ENCODE results near the gene SLC29A2. TPM values are rescaled to one million over a fixed set of nuclear protein-coding genes. Genes with fewer than 3 reads are reported as not detected.
"Not testable (repeated sequence)": the region's sequence is repeated elsewhere in the genome, so short reads cannot be mapped to it uniquely, and the experiment has no call there.

The SLC29A2 gene
- total RNA-seq, 1 donor from 2014 or later: 2.8 TPM

DNA sequence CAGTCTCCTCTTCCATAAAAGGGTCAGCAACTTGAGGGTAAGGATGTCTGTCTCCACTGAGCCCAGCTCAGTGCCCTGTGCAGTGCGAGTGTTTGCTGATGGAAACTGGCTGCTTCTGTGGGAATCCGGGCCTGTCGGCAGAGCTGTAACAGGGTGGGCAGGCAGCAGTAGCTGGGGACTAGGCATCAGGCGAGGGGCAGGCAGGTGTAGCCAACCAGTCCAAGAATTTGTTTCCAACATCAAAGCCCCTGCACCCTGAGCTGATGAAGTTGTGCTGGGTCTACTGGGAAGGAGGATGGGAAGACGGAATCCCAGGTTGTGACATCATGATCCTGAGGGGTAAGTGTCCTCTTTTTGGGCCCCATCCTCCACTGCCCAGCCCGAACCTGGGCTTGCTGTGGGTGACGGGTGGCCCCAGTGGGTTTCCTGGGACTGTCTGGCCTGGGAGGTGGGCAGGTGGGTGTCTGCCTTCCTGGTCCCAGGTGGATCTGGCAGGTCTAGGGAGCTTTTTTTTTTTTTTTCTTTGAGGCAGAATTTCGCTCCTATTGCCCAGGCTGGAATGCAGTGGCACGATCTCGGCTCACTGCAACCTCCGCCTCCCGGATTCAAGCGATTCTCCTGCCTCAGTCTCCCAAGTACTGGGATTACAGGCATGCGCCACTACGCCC is 11.0 kb downstream of the SLC29A2 start:
- H3K9me3 Mint-ChIP-seq (ENCODE audit: unreplicated experiment): peaks cover 4% of the 10 kb centered on the region
- H3K27me3 Mint-ChIP-seq (ENCODE audit: unreplicated experiment): peaks cover 4% of the 10 kb centered on the region
- H3K36me3 Mint-ChIP-seq (ENCODE audit: unreplicated experiment): no peaks in the 10 kb centered on the region
- no peaks in the 10 kb centered on the region for H3K4me1 Mint-ChIP-seq (ENCODE audit: low read depth, unreplicated experiment)
- DNase-seq: no peak
- H3K4me3 Mint-ChIP-seq (ENCODE audit: unreplicated experiment): no peak overlapping the region
- TF ChIP-seq CTCF (IDR thresholded peaks at IDR 0.05; ENCODE audit: partially characterized antibody, unreplicated experiment): no peak
- H3K27ac Mint-ChIP-seq (ENCODE audit: unreplicated experiment): no peak overlapping the region

DNA sequence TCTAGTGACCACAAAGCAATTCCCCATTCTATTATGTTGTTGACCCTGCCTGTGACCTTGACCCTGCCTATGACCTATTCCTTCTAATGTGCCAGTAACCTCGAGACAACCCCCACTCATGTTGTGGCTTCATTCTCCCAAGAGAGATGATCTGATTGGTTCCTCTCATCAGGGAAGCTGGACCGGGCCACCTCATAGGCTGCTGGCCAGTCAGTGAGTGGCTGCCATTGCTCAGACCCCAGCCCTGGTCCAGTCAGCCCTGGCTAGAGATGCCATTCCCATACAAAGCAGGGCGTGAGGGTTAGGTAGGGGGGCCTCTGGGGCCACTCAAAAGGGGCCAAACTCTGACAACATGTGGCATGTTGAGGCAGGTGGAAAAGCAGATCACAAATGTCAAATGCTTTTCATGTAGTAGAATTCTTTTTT is 11.9 kb downstream of the SLC29A2 start:
- no peak for DNase-seq
- TF ChIP-seq CTCF (IDR thresholded peaks at IDR 0.05; ENCODE audit: partially characterized antibody, unreplicated experiment): no peak
- Mint-ChIP-seq H3K9me3 (ENCODE audit: unreplicated experiment) (peaks cover 4% of the 10 kb centered on the region), H3K4me3 (ENCODE audit: unreplicated experiment) (no peak overlapping the region), H3K4me1 (ENCODE audit: low read depth, unreplicated experiment) (no peaks in the 10 kb centered on the region), H3K27me3 (ENCODE audit: unreplicated experiment) (peaks cover 4% of the 10 kb centered on the region), H3K36me3 (ENCODE audit: unreplicated experiment) (no peaks in the 10 kb centered on the region), H3K27ac (ENCODE audit: unreplicated experiment) (no peak overlapping the region)

GRCh38 chr11:66350560-66351235 is 20.9 kb downstream of the SLC29A2 start:
- H3K9me3 Mint-ChIP-seq (ENCODE audit: unreplicated experiment); H3K27ac Mint-ChIP-seq (ENCODE audit: unreplicated experiment); H3K27me3 Mint-ChIP-seq (ENCODE audit: unreplicated experiment); H3K4me1 Mint-ChIP-seq (ENCODE audit: low read depth, unreplicated experiment); DNase-seq; H3K4me3 Mint-ChIP-seq (ENCODE audit: unreplicated experiment); H3K36me3 Mint-ChIP-seq (ENCODE audit: unreplicated experiment): not testable (repeated sequence)

DNA sequence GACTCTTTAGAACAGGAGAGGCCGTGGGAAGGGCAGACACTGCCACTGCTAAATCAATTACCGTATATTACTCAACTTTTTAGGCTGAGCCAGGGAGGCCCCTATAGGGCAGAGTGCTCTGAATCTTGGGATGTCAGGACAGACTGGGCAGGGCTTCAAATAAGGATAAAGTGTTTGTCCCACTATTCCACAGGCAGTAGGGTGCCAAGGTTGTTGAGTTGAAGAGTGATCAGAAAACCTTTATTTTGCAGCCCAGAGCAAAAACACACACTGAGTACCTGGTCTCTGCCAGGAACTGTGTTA is 22.5 kb downstream of the SLC29A2 start:
- Mint-ChIP-seq H3K4me3 (ENCODE audit: unreplicated experiment) (peak overlapping the region; percentile 95), H3K9me3 (ENCODE audit: unreplicated experiment) (peaks cover 16% of the 10 kb centered on the region), H3K36me3 (ENCODE audit: unreplicated experiment) (peaks cover 4% of the 10 kb centered on the region), H3K27ac (ENCODE audit: unreplicated experiment) (no peak overlapping the region), H3K4me1 (ENCODE audit: low read depth, unreplicated experiment) (peaks cover 18% of the 10 kb centered on the region), H3K27me3 (ENCODE audit: unreplicated experiment) (peaks cover 10% of the 10 kb centered on the region)
- TF ChIP-seq CTCF (IDR thresholded peaks at IDR 0.05; ENCODE audit: partially characterized antibody, unreplicated experiment): no peak
- DNase-seq: no peak

GRCh38 chr11:66347425-66348276 is 23.9 kb downstream of the SLC29A2 start, which contains the start of gene B4GAT1:
B4GAT1 (minus strand) TSS chr11:66347629; CDS start chr11:66347545, 84 bp downstream.
- peak within 1 kb of the TSS; percentile 97 for H3K4me3 Mint-ChIP-seq (ENCODE audit: unreplicated experiment)
- peaks cover 10% of the 10 kb centered on the region for H3K27me3 Mint-ChIP-seq (ENCODE audit: unreplicated experiment)
- DNase-seq: peak; percentile 80
- H3K9me3 Mint-ChIP-seq (ENCODE audit: unreplicated experiment): peaks cover 18% of the 10 kb centered on the region
- TF ChIP-seq CTCF (IDR thresholded peaks at IDR 0.05; ENCODE audit: partially characterized antibody, unreplicated experiment): no peak
- peaks cover 21% of the 10 kb centered on the region for H3K4me1 Mint-ChIP-seq (ENCODE audit: low read depth, unreplicated experiment)
- H3K27ac Mint-ChIP-seq (ENCODE audit: unreplicated experiment): peak within 1 kb of the TSS; percentile 99
- peaks cover 4% of the 10 kb centered on the region for H3K36me3 Mint-ChIP-seq (ENCODE audit: unreplicated experiment)
